ENCODE data around the gene NIM1K. TPM values are rescaled to one million over a fixed set of nuclear protein-coding genes. Genes with fewer than 3 reads are reported as not detected.

The NIM1K gene
- polyA plus RNA-seq, 1 experiment: 1.3 TPM

DNA sequence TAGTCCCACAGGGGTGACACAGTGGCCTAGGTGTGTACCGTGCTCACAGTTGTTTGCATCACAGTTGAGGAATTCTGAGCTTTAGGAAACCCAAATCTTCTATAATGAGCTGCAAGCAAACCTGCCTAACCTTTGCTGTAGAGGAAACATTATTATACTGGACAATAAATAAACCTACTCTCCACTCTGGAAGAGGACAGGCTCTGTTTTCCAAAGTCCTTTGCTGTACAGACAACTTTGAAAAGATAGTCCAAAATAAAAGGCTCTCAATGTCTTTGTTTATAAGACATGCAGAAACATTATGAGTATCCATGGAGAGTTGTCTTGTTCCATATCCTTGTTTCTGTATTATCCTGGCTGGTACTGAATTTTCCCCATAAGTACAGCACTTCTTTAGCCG lies 42.0 kb upstream of the NIM1K start:
- Histone ChIP-seq H3K27me3 (ENCODE audit: control insufficient read depth, insufficient read depth, low read length) (no peaks in the 10 kb centered on the region), H3K36me3 (ENCODE audit: control insufficient read depth, insufficient read depth, low read length) (no peaks in the 10 kb centered on the region), H3K4me3 (ENCODE audit: low read depth, low read length) (no peak overlapping the region)
- TF ChIP-seq, protein P1, sequence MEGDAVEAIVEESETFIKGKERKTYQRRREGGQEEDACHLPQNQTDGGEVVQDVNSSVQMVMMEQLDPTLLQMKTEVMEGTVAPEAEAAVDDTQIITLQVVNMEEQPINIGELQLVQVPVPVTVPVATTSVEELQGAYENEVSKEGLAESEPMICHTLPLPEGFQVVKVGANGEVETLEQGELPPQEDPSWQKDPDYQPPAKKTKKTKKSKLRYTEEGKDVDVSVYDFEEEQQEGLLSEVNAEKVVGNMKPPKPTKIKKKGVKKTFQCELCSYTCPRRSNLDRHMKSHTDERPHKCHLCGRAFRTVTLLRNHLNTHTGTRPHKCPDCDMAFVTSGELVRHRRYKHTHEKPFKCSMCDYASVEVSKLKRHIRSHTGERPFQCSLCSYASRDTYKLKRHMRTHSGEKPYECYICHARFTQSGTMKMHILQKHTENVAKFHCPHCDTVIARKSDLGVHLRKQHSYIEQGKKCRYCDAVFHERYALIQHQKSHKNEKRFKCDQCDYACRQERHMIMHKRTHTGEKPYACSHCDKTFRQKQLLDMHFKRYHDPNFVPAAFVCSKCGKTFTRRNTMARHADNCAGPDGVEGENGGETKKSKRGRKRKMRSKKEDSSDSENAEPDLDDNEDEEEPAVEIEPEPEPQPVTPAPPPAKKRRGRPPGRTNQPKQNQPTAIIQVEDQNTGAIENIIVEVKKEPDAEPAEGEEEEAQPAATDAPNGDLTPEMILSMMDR (IDR thresholded peaks at IDR 0.05; ENCODE audit: insufficient read depth, low read depth, low read length): no peak
- no peak for DNase-seq (ENCODE audit: low read depth)
- CTCF ChIA-PET: interaction anchor here (1.5 kb wide), 1 partner anchor 23 kb away, joined by 3 read pairs; no protein-coding TSS in a partner anchor
- POLR2A ChIA-PET: no interaction called here

DNA sequence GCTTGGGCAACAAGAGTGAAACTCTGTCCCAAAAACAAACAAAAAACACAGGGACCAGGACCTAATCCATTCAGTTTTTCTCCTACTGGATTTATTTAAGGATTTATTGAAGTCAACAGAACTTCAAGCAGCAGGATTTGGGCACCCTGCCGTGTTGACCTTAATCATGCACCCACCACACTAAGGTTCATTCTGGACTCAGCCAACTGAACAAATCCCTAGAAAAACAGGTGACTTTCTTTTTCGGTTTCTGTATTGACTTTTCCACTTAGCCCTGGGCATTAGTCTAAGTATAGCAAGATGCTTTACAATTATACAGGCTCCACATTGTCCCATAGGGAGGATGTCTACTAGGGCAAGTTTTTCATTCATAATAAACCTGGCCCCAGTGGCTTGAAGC lies 41.3 kb upstream of the NIM1K start:
- TF ChIP-seq, protein P1 (IDR thresholded peaks at IDR 0.05; ENCODE audit: insufficient read depth, low read depth, low read length): no peak
- DNase-seq (ENCODE audit: low read depth): no peak
- H3K4me3 ChIP-seq (ENCODE audit: low read depth, low read length): no peak overlapping the region
- H3K36me3 ChIP-seq (ENCODE audit: control insufficient read depth, insufficient read depth, low read length): no peaks in the 10 kb centered on the region
- CTCF ChIA-PET: interaction anchor here (1.0 kb wide), 1 partner anchor 9 kb away, joined by 3 read pairs; no protein-coding TSS in a partner anchor
- POLR2A ChIA-PET: no interaction called here
- no peaks in the 10 kb centered on the region for H3K27me3 ChIP-seq (ENCODE audit: control insufficient read depth, insufficient read depth, low read length)

DNA sequence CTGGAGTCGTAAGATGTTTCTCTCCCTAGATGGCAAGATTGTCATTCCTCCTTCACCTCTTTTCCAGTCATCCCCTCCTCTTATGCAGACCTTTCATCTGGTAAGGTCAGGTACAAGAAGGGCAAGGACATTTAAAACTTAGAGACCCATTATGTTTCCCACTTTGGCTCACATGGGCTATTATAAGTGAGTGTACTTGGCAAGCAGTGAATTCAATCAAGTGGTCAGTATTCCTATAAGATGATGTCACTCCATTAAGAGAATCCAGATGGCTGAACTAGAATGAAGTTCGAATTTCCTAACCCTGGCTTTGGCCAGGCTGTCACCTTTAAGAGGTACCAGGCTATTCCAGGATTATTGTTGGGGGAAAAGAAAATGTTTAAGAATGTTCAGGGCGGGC lies 39.1 kb upstream of the NIM1K start:
- ChIA-PET POLR2A (no interaction called here), CTCF (interaction anchor here (1.0 to 1.3 kb wide), 2 partner anchors 13 to 244 kb away, joined by 5 to 7 read pairs; no protein-coding TSS in a partner anchor)
- TF ChIP-seq, protein P1 (IDR thresholded peaks at IDR 0.05; ENCODE audit: insufficient read depth, low read depth, low read length): no peak
- no peaks in the 10 kb centered on the region for H3K36me3 ChIP-seq (ENCODE audit: control insufficient read depth, insufficient read depth, low read length)
- no peak overlapping the region for H3K4me3 ChIP-seq (ENCODE audit: low read depth, low read length)
- DNase-seq (ENCODE audit: low read depth): peak; percentile 54
- no peaks in the 10 kb centered on the region for H3K27me3 ChIP-seq (ENCODE audit: control insufficient read depth, insufficient read depth, low read length)

DNA sequence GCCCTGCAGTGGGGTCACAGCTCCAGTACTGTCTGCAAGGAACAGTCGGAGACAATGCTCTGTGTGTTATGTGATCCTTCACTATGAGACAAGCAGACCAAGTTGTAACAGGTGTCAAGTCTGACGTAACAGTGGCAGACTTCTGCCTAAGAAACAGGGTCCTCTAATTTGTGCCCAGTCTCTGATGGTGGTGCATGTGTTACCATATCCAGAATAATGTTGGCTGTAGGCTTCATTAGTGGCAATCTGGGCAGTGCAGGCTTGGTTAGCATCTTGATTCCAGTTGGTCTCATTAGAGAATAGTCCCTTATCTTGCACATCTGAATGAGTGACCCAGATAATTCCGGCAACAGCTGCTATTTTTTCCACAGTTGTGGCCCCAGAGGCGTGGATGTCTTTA lies 37.6 kb upstream of the NIM1K start:
- Histone ChIP-seq H3K4me3 (ENCODE audit: low read depth, low read length) (no peak overlapping the region), H3K27me3 (ENCODE audit: control insufficient read depth, insufficient read depth, low read length) (no peaks in the 10 kb centered on the region), H3K36me3 (ENCODE audit: control insufficient read depth, insufficient read depth, low read length) (no peaks in the 10 kb centered on the region)
- ChIA-PET CTCF (no interaction called here), POLR2A (no interaction called here)
- no peak for DNase-seq (ENCODE audit: low read depth)
- TF ChIP-seq, protein P1 (IDR thresholded peaks at IDR 0.05; ENCODE audit: insufficient read depth, low read depth, low read length): no peak

DNA sequence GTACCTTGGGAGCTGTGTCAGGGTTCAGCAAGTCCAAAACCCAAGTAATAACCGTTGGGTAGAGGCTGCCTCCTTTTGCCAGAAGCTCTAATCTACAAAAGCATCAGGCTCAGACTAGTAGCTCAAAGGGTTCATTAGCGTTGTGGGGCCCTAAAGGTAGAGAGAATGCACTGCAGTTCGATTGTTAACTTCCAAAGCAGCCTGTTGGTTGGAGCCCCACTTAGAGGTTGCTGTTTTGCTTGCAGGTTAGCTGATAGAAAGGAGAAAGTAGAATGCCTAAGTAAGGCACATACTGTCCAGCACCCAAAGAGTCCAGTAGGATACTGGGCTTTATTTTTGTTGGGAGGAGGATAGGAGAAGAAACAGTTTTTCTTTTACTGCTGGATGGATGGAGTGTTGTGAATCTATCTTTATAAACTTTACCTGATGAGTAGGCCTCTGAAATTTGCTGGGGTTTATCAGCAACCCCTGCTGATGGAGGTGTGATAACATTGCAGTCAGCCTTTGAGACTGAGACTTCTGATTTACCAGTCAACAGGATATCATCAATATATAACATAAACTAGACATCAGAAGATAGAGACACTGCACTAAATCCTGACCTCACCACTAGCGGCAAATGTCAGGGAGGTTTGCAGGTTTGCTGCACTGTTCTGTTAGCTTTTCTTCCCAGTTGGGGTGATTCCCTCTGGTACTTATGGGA lies 36.5 kb upstream of the NIM1K start:
- H3K36me3 ChIP-seq (ENCODE audit: control insufficient read depth, insufficient read depth, low read length): no peaks in the 10 kb centered on the region
- no peak for DNase-seq (ENCODE audit: low read depth)
- ChIA-PET CTCF (interaction anchor here (1.3 kb wide), 1 partner anchor 14 kb away, joined by 5 read pairs; no protein-coding TSS in a partner anchor), POLR2A (no interaction called here)
- TF ChIP-seq, protein P1 (IDR thresholded peaks at IDR 0.05; ENCODE audit: insufficient read depth, low read depth, low read length): no peak
- no peak overlapping the region for H3K4me3 ChIP-seq (ENCODE audit: low read depth, low read length)
- H3K27me3 ChIP-seq (ENCODE audit: control insufficient read depth, insufficient read depth, low read length): no peaks in the 10 kb centered on the region
